GM12878 (cell line): ENCODE data around the gene GIGYF2. TPM values are rescaled to one million over a fixed set of nuclear protein-coding genes. Genes with fewer than 3 reads are reported as not detected.
A peak's percentile ranks its signal among the peaks of the same experiment; 100 is the strongest.

Experiments used
- ATAC-seq: fragments of 200-7000 bp; cut with Tn5 transposase; 3 replicates; pipeline ENCODE4 v1.9.1; 2020; ENCODE audit warnings: mild to moderate bottlenecking, moderate library complexity
- BruUV-seq: library from RNA; stranded (reverse); fragments of 400-500 nt; replicated peaks from 2 replicates; lab custom pipeline; 2021; lab: Mats Ljungman, UMichigan
- CTCF ChIA-PET: fragments of 300-600 bp; sonication (Branson Sonifier 250); formaldehyde crosslinking; extraction: SDS; loops from one replicate; lab custom pipeline; 2021; ENCODE audit warnings: inconsistent platforms; lab: Yijun Ruan, JAX
- POLR2A ChIA-PET: fragments of 350-600 bp; formaldehyde crosslinking; extraction: SDS; loops from one replicate; lab custom pipeline; 2021; ENCODE audit warnings: inconsistent platforms; lab: Charles Lee
- RAD21 ChIA-PET: fragments of 300-600 bp; sonication (Branson Sonifier 250); formaldehyde crosslinking; loops from one replicate; lab custom pipeline; 2023; ENCODE audit warnings: antibody characterized with exemption; ENCODE audit not compliant: unreplicated experiment; lab: Charles Lee
- SMC1A ChIA-PET: fragments of 300-600 bp; sonication (Branson Sonifier 250); formaldehyde crosslinking; loops from one replicate; lab custom pipeline; 2023; ENCODE audit not compliant: unreplicated experiment, uncharacterized antibody; lab: Charles Lee
- DNase-seq: peaks from one replicate; pipeline ENCODE4 v3.0.0-alpha.2; 2011; ENCODE audit warnings: low read depth, low spot score
- FAIRE-seq: peaks from 3 replicates; lab custom pipeline; 2011; peaks lifted over from hg19 to GRCh38; lab: Jason Lieb, UNC
- H2AFZ ChIP-seq: 2 replicates; pipeline ENCODE4 v1.6.0; 2011; ENCODE audit warnings: low read depth, low read length, control low read depth; ENCODE audit not compliant: control insufficient read depth
- H3K27ac ChIP-seq: 2 replicates; pipeline ENCODE4 v1.5.1; 2011; ENCODE audit warnings: control low read depth; ENCODE audit not compliant: control insufficient read depth, insufficient read depth
- H3K27me3 ChIP-seq, 2 experiments: replicated peaks in 1 of 2; 2 replicates each; pipeline versions ENCODE4 v1.6.0 to v1.6.1; 2011; ENCODE audit warnings: low read length in 1 of 2; ENCODE audit not compliant: control insufficient read depth in 2 of 2, insufficient read depth in 2 of 2
- H3K36me3 ChIP-seq, 2 experiments: 2 replicates each; pipeline ENCODE4 v1.5.1; 2011; ENCODE audit warnings: low read length in 1 of 2; ENCODE audit not compliant: control insufficient read depth in 2 of 2, insufficient read depth in 2 of 2
- H3K4me1 ChIP-seq: 2 replicates; pipeline ENCODE4 v1.6.1; 2011; ENCODE audit warnings: mild to moderate bottlenecking, low read length, moderate library complexity, mixed read lengths; ENCODE audit not compliant: control insufficient read depth, insufficient read depth
- H3K4me2 ChIP-seq: 2 replicates; pipeline ENCODE4 v1.6.0; 2011; ENCODE audit warnings: control low read depth; ENCODE audit not compliant: control insufficient read depth, insufficient read depth
- H3K4me3 ChIP-seq: fragments of 200-600 bp; sonication (generic); 2 replicates; pipeline ENCODE4 v1.5.1; 2016
- H3K79me2 ChIP-seq: 2 replicates; pipeline ENCODE4 v1.6.0; 2011; ENCODE audit warnings: low read length; ENCODE audit not compliant: control insufficient read depth, insufficient read depth
- H3K9ac ChIP-seq: 2 replicates; pipeline ENCODE4 v1.8.0; 2011; ENCODE audit warnings: low read length, control low read depth, mixed read lengths; ENCODE audit not compliant: control insufficient read depth, insufficient read depth
- H3K9me3 ChIP-seq: replicated peaks from 3 replicates; pipeline ENCODE4 v1.5.1; 2011; ENCODE audit warnings: mild to moderate bottlenecking, low read length; ENCODE audit not compliant: control insufficient read depth, insufficient read depth
- H4K20me1 ChIP-seq: 2 replicates; pipeline ENCODE4 v1.6.0; 2011; ENCODE audit not compliant: control insufficient read depth, insufficient read depth
- CBX5 ChIP-seq: sonication (generic); IDR thresholded peaks from 2 replicates; pipeline ENCODE4 v1.6.1; 2016; ENCODE audit warnings: low read depth, moderate library complexity, mild to moderate bottlenecking, inconsistent platforms
- JUNB ChIP-seq: IDR thresholded peaks from 2 replicates; pipeline ENCODE4 v1.6.1; 2016; ENCODE audit warnings: antibody characterized with exemption, mild to moderate bottlenecking
- MXI1 ChIP-seq: fragments of 150-350 bp; IDR thresholded peaks from 2 replicates; pipeline ENCODE4 v1.6.1; 2011; ENCODE audit warnings: low read depth, mild to moderate bottlenecking, inconsistent platforms, low read length, improper control_type of control experiment
- MYB ChIP-seq: fragments of 150-350 bp; IDR thresholded peaks from 2 replicates; pipeline ENCODE4 v1.6.1; 2014; ENCODE audit warnings: mild to moderate bottlenecking, low read depth, low read length, borderline replicate concordance
- NFYA ChIP-seq: IDR thresholded peaks from 2 replicates; pipeline ENCODE4 v1.6.1; 2011; ENCODE audit warnings: low read depth, mild to moderate bottlenecking, low read length, improper control_type of control experiment, borderline replicate concordance
- RUNX3 ChIP-seq: IDR thresholded peaks from 2 replicates; pipeline ENCODE4 v1.6.1; 2012; ENCODE audit warnings: low read length, inconsistent platforms
- WGBS: methylation state at CpG from one replicate; pipeline ENCODE4 v1.1.6; 2016; ENCODE audit warnings: low lambda C conversion rate; ENCODE audit not compliant: insufficient replicate concordance, insufficient coverage; ENCODE audit errors: missing lambda C conversion rate; 5-methylcytosine and 5-hydroxymethylcytosine counted together
- in situ Hi-C: fragments of 300-500 bp; cut with MboI; formaldehyde crosslinking; loops from 9 replicates; pipeline ENCODE4 v1.14.3; 2018; ENCODE audit warnings: mixed read lengths
- intact Hi-C: fragments of 100-400 bp; cut with micrococcal nuclease; formaldehyde crosslinking; loops from one replicate; pipeline ENCODE4 v1.14.2; 2022; ENCODE audit not compliant: unreplicated experiment
- polyA plus RNA-seq, 11 experiments: library from polyadenylated mRNA; depleted of rRNA in 4 of 11; unstranded in 6 of 11; stranded (reverse) in 5 of 11; fragments of >200 nt; fragmentation: Nextera tagmentation in 4 of 11; fragmentation: Illumina TruSeq in 1 of 11; extraction: Ambion mirVana in 4 of 11; extraction: Trizol in 1 of 11; gene quantifications; 1 replicate in 1 of 11; 2 replicates in 10 of 11; pipeline versions ENCODE4 v1.2.1 to v1.2.3, GENCODE V29; 2011 to 2016; ENCODE audit warnings: inconsistent platforms in 2 of 11, missing spikeins in 2 of 11, low read depth in 1 of 11
- total RNA-seq, 4 experiments: library from RNA; depleted of rRNA in 3 of 4; stranded (reverse); fragments of >200 nt in 3 of 4; fragmentation: Illumina TruSeq in 1 of 4; extraction: Trizol in 1 of 4; gene quantifications; 2 replicates each; pipeline versions ENCODE4 v1.2.1 to v1.2.3, GENCODE V29; 2013 to 2021
- TF ChIP-seq, protein P1 (sequence below): IDR thresholded peaks from 2 replicates; pipeline ENCODE4 v1.6.1; 2011; ENCODE audit warnings: low read depth, low read length, improper control_type of control experiment, borderline replicate concordance

Gene GIGYF2
- total and polyA plus RNA-seq, 10 of the 15 experiments (the other 5 are each of a cell fraction or from before 2014, with no cell fraction given) = 12.2 to 47.2 (median 39.0) TPM

GRCh38 chr2:232748038-232748437 lies 50.9 kb downstream of the GIGYF2 start:
- POLR2A ChIA-PET = no interaction called here
- SMC1A ChIA-PET = interaction anchor here (0.6 to 1.9 kb wide), 2 partner anchors 11 to 577 kb away, joined by 3 to 13 read pairs; no protein-coding TSS in a partner anchor
- in situ Hi-C loops (no loop called here), intact Hi-C loops (no loop called here)
- no peak overlapping the region for H2AFZ ChIP-seq
- DNase-seq (no peak), ATAC-seq (no peak), FAIRE-seq (no peak)
- H3K27me3 ChIP-seq = no peaks in the 10 kb centered on the region
- peaks cover 4% of the 10 kb centered on the region for H3K4me1 ChIP-seq
- no peaks in the 10 kb centered on the region for H4K20me1 ChIP-seq
- H3K79me2 ChIP-seq = no peaks in the 10 kb centered on the region
- WGBS = 80% methylated on average over 3 of the region's 3 CpGs
- H3K9me3 ChIP-seq = no peaks in the 10 kb centered on the region
- H3K9ac ChIP-seq = no peak overlapping the region
- no TSS peak for BruUV-seq
- H3K4me2 ChIP-seq = no peak overlapping the region
- TF ChIP-seq JUNB (peak; percentile 53), MXI1 (no peak)
- TF ChIP-seq, all 136 proteins: peak for 1
- Histone ChIP-seq H3K27ac (0 out of 2 replicates have a peak overlapping the region, but pooled peaks have one; percentile 18), H3K36me3 (peaks cover 0 to 12% of the 10 kb centered on the region in 2 experiments; a peak in 3 of 4 replicates), H3K4me3 (no peak overlapping the region)
- RAD21 ChIA-PET = no interaction called here
- CTCF ChIA-PET = interaction anchor here (0.6 to 1.2 kb wide), 3 partner anchors 17 to 58 kb away, joined by 3 read pairs; no protein-coding TSS in a partner anchor

- H4K20me1 ChIP-seq = no peaks in the 10 kb centered on the region
- no peak for TF ChIP-seq MYB
- TF ChIP-seq NFYA = no peak
- TF ChIP-seq, protein P1, sequence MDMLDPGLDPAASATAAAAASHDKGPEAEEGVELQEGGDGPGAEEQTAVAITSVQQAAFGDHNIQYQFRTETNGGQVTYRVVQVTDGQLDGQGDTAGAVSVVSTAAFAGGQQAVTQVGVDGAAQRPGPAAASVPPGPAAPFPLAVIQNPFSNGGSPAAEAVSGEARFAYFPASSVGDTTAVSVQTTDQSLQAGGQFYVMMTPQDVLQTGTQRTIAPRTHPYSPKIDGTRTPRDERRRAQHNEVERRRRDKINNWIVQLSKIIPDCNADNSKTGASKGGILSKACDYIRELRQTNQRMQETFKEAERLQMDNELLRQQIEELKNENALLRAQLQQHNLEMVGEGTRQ = no peak
- TF ChIP-seq CBX5 = no peak
- TF ChIP-seq RUNX3 = peak; percentile 48
- no peak for ATAC-seq
- WGBS = 85% methylated on average over 3 of the region's 3 CpGs
- no peaks in the 10 kb centered on the region for H3K9me3 ChIP-seq
- intact Hi-C loops = no loop called here
- H3K36me3 ChIP-seq = peaks cover 0 to 12% of the 10 kb centered on the region in 2 experiments; a peak in 3 of 4 replicates
- no peak overlapping the region for H3K9ac ChIP-seq
- no peak for FAIRE-seq
- POLR2A ChIA-PET = no interaction called here
- no TSS peak for BruUV-seq
- no peak overlapping the region for H3K4me2 ChIP-seq
- no peaks in the 10 kb centered on the region for H3K79me2 ChIP-seq
- H3K27me3 ChIP-seq = no peaks in the 10 kb centered on the region
- in situ Hi-C loops = no loop called here
- RAD21 ChIA-PET = interaction anchor here (0.6 kb wide), 1 partner anchor 19 kb away, joined by 4 read pairs; no protein-coding TSS in a partner anchor
- no peak overlapping the region for H3K4me3 ChIP-seq
- DNase-seq = no peak
- H2AFZ ChIP-seq = no peak overlapping the region
- no peak overlapping the region for H3K27ac ChIP-seq
- CTCF ChIA-PET = no interaction called here
- SMC1A ChIA-PET = no interaction called here
- H3K4me1 ChIP-seq = peaks cover 4% of the 10 kb centered on the region
These were observed 52.2 kb downstream of the GIGYF2 start for GRCh38 chr2:232749331-232749730.
